Esophagus muscularis mucosa (tissue), 4 donors: ENCODE results near the gene ARRB2.

Experiments used
- EP300 ChIP-seq: sonication (generic); formaldehyde crosslinking; IDR thresholded peaks from one replicate; pipeline ENCODE4 v1.6.1; 2017; ENCODE audit warnings: antibody characterized with exemption
- POLR2A ChIP-seq: fragments of 450-650 bp; IDR thresholded peaks from one replicate; pipeline ENCODE4 v1.6.1; 2017; ENCODE audit warnings: antibody characterized with exemption, moderate library complexity, mild to moderate bottlenecking, low read depth
- POLR2AphosphoS5 ChIP-seq, 2 donors: sonication (generic); formaldehyde crosslinking; IDR thresholded peaks; one replicate each; pipeline ENCODE4 v1.6.1; 2017; ENCODE audit warnings: antibody characterized with exemption in 2 of 2
- TF ChIP-seq, protein P1 (sequence below), 3 experiments: fragments of 200-600 bp in 2 of 3; fragments of 450-650 bp in 1 of 3; sonication (generic) in 2 of 3; IDR thresholded peaks; one replicate each; pipeline ENCODE4 v1.5.1; 2017 to 2019; ENCODE audit warnings: antibody characterized with exemption in 3 of 3, mild to moderate bottlenecking in 2 of 3, moderate library complexity in 1 of 3

DNA sequence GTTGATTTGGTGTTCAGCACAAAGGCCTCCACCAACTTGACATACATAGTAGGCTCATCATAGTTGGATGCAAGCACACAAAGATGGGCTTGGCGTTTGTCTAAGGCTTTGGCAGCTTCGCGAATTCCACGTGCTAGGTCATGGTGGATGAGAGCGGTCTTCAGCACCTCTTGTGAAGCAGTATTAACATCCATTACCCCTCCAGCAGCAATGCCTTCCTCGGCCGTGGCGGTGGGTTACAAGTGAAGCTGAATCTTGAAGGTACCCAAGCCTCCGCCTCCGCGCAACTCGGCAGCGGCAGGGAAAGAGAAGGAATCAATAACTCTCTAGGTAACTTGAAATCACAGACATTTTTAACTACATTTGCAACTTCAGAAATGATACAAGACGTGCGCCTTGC lies 5.4 kb upstream of the ARRB2 start:
- TF ChIP-seq POLR2A (no peak), POLR2AphosphoS5 (IDR thresholded peaks at IDR 0.05) (no peak), EP300 (no peak)
- TF ChIP-seq, protein P1, sequence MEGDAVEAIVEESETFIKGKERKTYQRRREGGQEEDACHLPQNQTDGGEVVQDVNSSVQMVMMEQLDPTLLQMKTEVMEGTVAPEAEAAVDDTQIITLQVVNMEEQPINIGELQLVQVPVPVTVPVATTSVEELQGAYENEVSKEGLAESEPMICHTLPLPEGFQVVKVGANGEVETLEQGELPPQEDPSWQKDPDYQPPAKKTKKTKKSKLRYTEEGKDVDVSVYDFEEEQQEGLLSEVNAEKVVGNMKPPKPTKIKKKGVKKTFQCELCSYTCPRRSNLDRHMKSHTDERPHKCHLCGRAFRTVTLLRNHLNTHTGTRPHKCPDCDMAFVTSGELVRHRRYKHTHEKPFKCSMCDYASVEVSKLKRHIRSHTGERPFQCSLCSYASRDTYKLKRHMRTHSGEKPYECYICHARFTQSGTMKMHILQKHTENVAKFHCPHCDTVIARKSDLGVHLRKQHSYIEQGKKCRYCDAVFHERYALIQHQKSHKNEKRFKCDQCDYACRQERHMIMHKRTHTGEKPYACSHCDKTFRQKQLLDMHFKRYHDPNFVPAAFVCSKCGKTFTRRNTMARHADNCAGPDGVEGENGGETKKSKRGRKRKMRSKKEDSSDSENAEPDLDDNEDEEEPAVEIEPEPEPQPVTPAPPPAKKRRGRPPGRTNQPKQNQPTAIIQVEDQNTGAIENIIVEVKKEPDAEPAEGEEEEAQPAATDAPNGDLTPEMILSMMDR (IDR thresholded peaks at IDR 0.05) = no peak
